GM19238 (cell line): ENCODE data around the gene GAL3ST3.
A peak's percentile ranks its signal among the peaks of the same experiment; 100 is the strongest.
"Not testable (repeated sequence)": the region's sequence is repeated elsewhere in the genome, so short reads cannot be mapped to it uniquely, and the experiment has no call there.

ENCODE experiments used
- DNase-seq: peaks from one replicate; pipeline ENCODE4 v3.0.0; 2011; ENCODE audit warnings: low spot score; ENCODE audit not compliant: insufficient read length

Gene GAL3ST3

GRCh38 chr11:66048547-66049323, at the start of gene GAL3ST3:
GAL3ST3 (minus strand) TSS chr11:66049161; CDS start chr11:66045415, 3,746 bp downstream.
- no peak for DNase-seq

- DNase-seq, result not testable (repeated sequence)
Observed at GRCh38 chr11:66092125-66092524, 43.2 kb upstream of the GAL3ST3 start.

GRCh38 chr11:66090288-66090687, 41.3 kb upstream of the GAL3ST3 start:
- DNase-seq, result no peak

GRCh38 chr11:66089067-66089466, 40.1 kb upstream of the GAL3ST3 start:
- no peak for DNase-seq

- DNase-seq, result no peak
Observed at GRCh38 chr11:66087148-66087908, 38.4 kb upstream of the GAL3ST3 start.

- no peak for DNase-seq
Observed at GRCh38 chr11:66084821-66085475, 36.0 kb upstream of the GAL3ST3 start.

- no peak for DNase-seq
Observed at GRCh38 chr11:66083767-66084166, 34.8 kb upstream of the GAL3ST3 start.

GRCh38 chr11:66082946-66083698, 34.2 kb upstream of the GAL3ST3 start:
- DNase-seq, result no peak

- DNase-seq, result peak; percentile 67
Observed at GRCh38 chr11:66081505-66081904, 32.5 kb upstream of the GAL3ST3 start.

- no peak for DNase-seq
Observed at GRCh38 chr11:66080055-66080817, 31.3 kb upstream of the GAL3ST3 start.

GRCh38 chr11:66078949-66079348, 30.0 kb upstream of the GAL3ST3 start:
- not testable (repeated sequence) for DNase-seq

- no peak for DNase-seq
Observed at GRCh38 chr11:66077927-66078326, 29.0 kb upstream of the GAL3ST3 start.

- DNase-seq, result no peak
Observed at GRCh38 chr11:66076561-66076960, 27.6 kb upstream of the GAL3ST3 start.

- DNase-seq, result no peak
Observed at GRCh38 chr11:66075273-66075672, 26.3 kb upstream of the GAL3ST3 start.

GRCh38 chr11:66073669-66074068, 24.7 kb upstream of the GAL3ST3 start:
- DNase-seq, result no peak

GRCh38 chr11:66072518-66072917, 23.6 kb upstream of the GAL3ST3 start:
- no peak for DNase-seq

- no peak for DNase-seq
Observed at GRCh38 chr11:66072081-66072480, 23.1 kb upstream of the GAL3ST3 start.

GRCh38 chr11:66071381-66071801, 22.4 kb upstream of the GAL3ST3 start:
- no peak for DNase-seq

GRCh38 chr11:66070604-66071380, 21.8 kb upstream of the GAL3ST3 start:
- peak; percentile 37 for DNase-seq
